Large intestine (tissue), 3 donors: ENCODE results near the gene SNAI3. TPM values are rescaled to one million over a fixed set of nuclear protein-coding genes. Genes with fewer than 3 reads are reported as not detected.
"Not testable (repeated sequence)": the region's sequence is repeated elsewhere in the genome, so short reads cannot be mapped to it uniquely, and the experiment has no call there.

Source experiments
- DNase-seq, 2 donors: peaks; one replicate each; pipeline versions ENCODE4 v3.0.0 to v3.0.0-alpha.2; 2013
- H3K27ac ChIP-seq: one replicate; pipeline ENCODE4 v1.5.1; 2013; ENCODE audit warnings: low read length
- H3K27me3 ChIP-seq: 2 replicates; pipeline ENCODE4 v1.6.1; 2013; ENCODE audit warnings: low read length; ENCODE audit not compliant: control insufficient read depth, insufficient read depth
- H3K36me3 ChIP-seq: 2 replicates; pipeline ENCODE4 v1.6.1; 2013; ENCODE audit warnings: low read length; ENCODE audit not compliant: control insufficient read depth, insufficient read depth
- H3K4me1 ChIP-seq: one replicate; pipeline ENCODE4 v1.6.1; 2013; ENCODE audit warnings: low read length; ENCODE audit not compliant: control insufficient read depth, insufficient read depth
- H3K4me3 ChIP-seq: one replicate; pipeline ENCODE4 v1.5.1; 2013; ENCODE audit warnings: low read length
- H3K9me3 ChIP-seq: one replicate; pipeline ENCODE4 v1.6.1; 2013; ENCODE audit warnings: mild to moderate bottlenecking, low read depth, low read length, moderate library complexity; ENCODE audit not compliant: control insufficient read depth
- WGBS: methylation state at CpG from one replicate; pipeline ENCODE4 v1.1.5; 2013; ENCODE audit warnings: low lambda C conversion rate; ENCODE audit not compliant: insufficient coverage; 5-methylcytosine and 5-hydroxymethylcytosine counted together
- polyA plus RNA-seq: library from polyadenylated mRNA; unstranded; fragments of 120-200 nt; gene quantifications from one replicate; pipeline ENCODE4 v1.2.1, GENCODE V29; 2013

Gene SNAI3
- polyA plus RNA-seq, 1 donor, result 1.1 TPM

DNA sequence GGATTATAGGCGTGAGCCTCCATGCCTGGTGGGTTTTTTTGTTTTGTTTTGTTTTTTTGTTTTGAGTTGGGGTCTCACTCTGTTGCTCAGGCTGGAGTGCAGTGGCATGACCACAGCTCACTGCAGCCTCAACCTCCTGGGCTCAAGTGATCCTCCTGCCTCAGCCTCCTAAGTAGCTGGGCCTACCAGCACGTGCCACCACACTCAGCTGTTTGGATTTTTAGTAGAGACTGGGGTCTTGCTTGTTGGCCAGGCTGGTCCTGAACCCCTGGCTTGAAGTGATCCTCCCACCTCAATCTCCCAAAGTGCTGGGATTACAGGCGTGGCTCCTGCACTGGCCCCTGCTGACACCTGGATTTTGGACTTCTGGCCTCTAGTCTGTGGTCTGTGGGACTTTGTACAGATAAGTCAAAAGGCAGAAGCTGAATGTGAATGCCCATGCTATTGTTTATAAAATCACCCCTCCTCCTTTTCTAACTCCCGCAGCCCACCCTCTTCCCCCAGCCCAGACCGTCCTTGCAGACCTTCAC, 5.7 kb downstream of the SNAI3 start:
- DNase-seq, result no peak
- WGBS, result no CpG with 5 or more reads among the region's 5 CpGs
- Histone ChIP-seq H3K27me3 (peaks cover 51% of the 10 kb centered on the region), H3K4me1 (peaks cover 2% of the 10 kb centered on the region), H3K27ac (no peak overlapping the region), H3K4me3 (no peak overlapping the region), H3K36me3 (no peaks in the 10 kb centered on the region), H3K9me3 (no peaks in the 10 kb centered on the region)

DNA sequence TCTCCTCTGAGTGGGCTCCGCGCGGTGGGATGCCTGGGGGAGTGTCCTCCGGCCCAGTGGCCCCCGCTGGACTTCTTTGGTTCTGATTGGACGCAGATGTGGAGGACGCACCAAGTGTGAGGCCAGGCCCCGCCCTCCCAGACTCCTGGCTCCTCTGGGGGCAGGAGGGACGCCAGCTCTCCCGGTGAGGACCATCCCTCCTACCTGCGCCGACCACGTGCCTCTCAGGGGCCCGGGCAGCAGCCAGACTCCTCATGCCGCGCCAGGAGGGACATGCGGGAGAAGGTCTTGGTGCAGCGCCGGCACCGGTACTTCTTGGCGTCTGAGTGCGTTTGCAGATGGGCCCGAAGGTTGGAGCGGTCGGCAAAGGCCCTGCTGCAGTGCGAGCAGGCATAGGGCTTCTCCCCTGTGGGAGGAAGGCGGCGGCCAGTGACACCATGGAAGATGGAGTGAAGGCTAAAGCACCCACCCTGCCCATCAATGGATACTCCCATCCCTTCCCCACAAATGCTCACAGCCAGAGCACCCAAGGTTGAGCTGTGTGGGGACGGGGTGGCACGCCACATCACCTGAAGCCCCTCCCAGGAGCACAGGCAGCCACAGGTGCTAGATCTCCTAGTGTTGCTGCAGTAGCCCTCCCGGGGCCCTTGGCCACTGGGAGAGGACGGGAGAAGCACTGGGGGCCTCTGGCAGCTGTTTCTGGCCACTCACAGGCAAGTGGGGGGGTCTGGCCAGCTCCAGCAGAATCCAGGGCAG, 7.9 kb downstream of the SNAI3 start:
- Histone ChIP-seq H3K36me3 (no peaks in the 10 kb centered on the region), H3K4me3 (no peak overlapping the region), H3K9me3 (no peaks in the 10 kb centered on the region), H3K4me1 (no peaks in the 10 kb centered on the region), H3K27ac (no peak overlapping the region), H3K27me3 (peaks cover 29% of the 10 kb centered on the region)
- DNase-seq, result no peak
- WGBS, result no CpG with 5 or more reads among the region's 32 CpGs

DNA sequence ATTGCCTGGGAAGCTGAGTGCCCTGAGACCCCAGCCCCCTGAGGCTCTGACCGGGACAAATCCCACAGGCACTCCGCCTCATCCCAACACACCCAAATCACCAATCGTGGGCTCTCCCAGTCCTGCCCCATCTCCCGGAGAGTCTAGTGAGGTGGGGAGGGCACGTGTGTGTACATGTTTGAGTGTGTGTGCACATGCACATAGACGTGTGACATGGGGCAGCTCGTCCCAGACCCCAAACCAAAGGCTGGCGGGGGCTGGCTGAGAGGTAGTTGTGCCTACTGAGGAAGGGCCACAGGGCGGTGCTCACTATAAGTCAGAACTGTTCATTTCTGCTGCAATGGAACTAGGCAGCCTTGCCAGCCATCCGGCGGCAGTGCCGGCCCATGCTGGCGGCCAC, 8.6 kb downstream of the SNAI3 start:
- no peaks in the 10 kb centered on the region for H3K4me1 ChIP-seq
- H3K27ac ChIP-seq, result no peak overlapping the region
- no peaks in the 10 kb centered on the region for H3K9me3 ChIP-seq
- no peaks in the 10 kb centered on the region for H3K36me3 ChIP-seq
- no peak for DNase-seq
- H3K4me3 ChIP-seq, result no peak overlapping the region
- peaks cover 29% of the 10 kb centered on the region for H3K27me3 ChIP-seq
- WGBS, result no CpG with 5 or more reads among the region's 13 CpGs

DNA sequence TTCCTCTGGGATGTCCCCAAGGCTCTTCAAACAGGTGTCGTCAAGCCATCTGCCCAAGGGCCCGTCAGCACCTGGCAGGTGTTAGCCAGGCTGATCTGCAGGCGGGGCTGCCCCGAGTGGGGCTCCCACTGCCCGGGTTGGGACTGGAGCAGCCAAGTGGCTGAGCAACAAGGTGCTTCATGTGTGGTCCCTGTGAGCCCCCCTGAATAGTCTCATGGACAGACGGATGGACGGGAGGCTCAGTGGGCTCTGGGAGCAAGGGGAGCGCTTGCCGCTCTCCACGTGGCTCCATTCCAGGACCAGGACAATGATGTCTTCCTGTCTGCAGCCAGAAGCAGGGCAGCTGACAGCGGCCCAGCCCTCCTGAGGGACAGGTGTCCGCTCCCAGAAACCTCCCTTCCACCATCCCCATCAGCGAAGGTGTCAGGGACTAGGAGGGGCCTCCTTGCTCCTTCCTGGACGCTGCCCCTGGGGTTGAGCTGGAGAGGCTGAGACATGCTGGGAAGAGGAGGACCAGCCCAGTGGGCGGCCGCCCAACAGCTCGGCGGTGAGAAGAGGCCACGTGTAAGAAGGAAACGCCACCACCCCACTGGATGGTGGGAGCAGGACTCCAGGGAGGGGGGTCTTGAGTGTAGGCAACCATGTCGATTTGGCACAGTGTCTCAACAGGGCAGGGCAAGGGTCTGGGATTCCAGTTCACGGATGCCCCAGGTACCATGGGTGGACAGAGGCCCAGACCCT, 9.6 kb downstream of the SNAI3 start:
- H3K9me3 ChIP-seq, result no peaks in the 10 kb centered on the region
- no peak overlapping the region for H3K27ac ChIP-seq
- H3K27me3 ChIP-seq, result peaks cover 23% of the 10 kb centered on the region
- H3K4me1 ChIP-seq, result no peaks in the 10 kb centered on the region
- WGBS, result no CpG with 5 or more reads among the region's 22 CpGs
- H3K4me3 ChIP-seq, result no peak overlapping the region
- DNase-seq, result no peak
- no peaks in the 10 kb centered on the region for H3K36me3 ChIP-seq

DNA sequence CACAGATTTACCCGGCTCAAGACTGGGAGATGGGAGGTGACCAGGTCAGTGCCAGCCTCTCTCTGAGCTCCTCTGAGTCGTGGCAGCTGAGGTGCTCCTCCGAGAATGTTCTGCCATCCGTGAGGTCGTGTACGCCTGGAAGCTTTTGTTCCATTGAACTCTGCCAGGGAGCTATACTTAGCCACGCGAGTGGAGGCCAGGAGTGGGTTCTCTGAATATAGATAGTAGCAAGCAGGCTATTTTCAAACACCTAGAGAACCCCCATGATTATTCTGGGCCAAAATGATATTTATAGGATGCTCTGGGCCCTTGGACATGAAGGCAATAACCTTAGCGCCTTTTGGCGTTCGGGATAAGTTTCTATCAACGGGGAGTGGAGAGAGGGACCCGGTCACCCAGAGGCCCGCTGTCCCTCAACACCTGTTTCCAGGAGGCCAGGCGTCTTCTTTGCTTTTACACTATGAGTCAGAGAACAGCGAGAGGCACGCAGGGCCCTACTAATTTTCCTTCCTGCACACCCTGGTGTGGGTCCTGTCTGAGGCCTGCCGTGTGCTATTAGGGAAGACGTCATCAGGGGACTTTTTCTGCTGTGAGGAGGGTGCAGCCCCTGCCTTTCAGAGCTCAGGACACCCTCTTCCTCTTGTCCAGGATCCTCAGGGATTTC, 12.5 kb downstream of the SNAI3 start:
- H3K27me3 ChIP-seq, result peaks cover 13% of the 10 kb centered on the region
- no peaks in the 10 kb centered on the region for H3K9me3 ChIP-seq
- DNase-seq, result no peak
- H3K36me3 ChIP-seq, result no peaks in the 10 kb centered on the region
- no CpG with 5 or more reads among the region's 19 CpGs for WGBS
- no peaks in the 10 kb centered on the region for H3K4me1 ChIP-seq
- H3K27ac ChIP-seq, result no peak overlapping the region
- H3K4me3 ChIP-seq, result no peak overlapping the region

DNA sequence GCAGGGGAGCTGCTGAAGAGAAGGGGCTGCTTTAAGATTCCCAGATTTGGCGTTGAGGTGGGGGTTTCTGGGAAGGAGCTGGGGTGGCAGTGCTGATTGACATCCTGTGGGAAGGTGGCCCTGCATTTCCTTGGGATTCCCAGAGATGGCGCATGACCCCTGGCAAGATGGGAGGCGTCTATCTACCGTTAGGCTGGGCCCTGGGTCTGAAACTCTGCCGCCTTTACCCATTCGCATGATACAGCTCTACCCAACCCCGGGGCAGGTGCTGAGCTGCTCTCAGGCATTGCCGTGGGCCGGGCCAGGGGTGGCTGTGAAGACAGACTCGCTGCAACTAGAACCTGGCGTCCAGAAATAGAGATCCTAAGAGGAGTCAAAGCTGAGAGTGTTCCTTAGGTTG, 13.5 kb downstream of the SNAI3 start:
- Histone ChIP-seq H3K27ac (no peak overlapping the region), H3K36me3 (no peaks in the 10 kb centered on the region), H3K4me3 (no peak overlapping the region), H3K4me1 (no peaks in the 10 kb centered on the region), H3K9me3 (no peaks in the 10 kb centered on the region), H3K27me3 (peaks cover 2% of the 10 kb centered on the region)
- WGBS, result no CpG with 5 or more reads among the region's 11 CpGs
- DNase-seq, result no peak

DNA sequence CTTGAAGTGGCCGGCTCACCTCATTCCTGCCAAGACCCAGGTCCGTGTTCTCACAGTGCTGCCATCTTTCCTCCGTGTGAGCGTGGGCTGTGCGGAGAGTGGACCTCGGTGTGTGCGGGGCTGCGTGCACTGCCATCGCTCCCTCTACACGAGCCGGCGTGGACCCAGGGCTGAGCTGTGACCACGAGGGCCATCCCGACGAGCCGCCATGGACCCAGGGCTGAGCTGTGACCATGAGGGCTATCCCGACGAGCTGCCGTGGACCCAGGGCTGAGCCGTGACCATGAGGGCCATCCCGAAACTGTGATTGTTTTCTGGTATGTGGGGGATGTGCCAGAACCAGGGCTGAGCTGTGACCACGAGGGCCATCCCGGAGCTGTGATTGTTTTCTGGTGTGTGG, 14.5 kb downstream of the SNAI3 start:
- DNase-seq, result no peak
- Histone ChIP-seq H3K9me3 (no peaks in the 10 kb centered on the region), H3K27me3 (no peaks in the 10 kb centered on the region), H3K27ac (no peak overlapping the region), H3K4me1 (no peaks in the 10 kb centered on the region), H3K4me3 (no peak overlapping the region), H3K36me3 (no peaks in the 10 kb centered on the region)
- WGBS, result no CpG with 5 or more reads among the region's 23 CpGs

DNA sequence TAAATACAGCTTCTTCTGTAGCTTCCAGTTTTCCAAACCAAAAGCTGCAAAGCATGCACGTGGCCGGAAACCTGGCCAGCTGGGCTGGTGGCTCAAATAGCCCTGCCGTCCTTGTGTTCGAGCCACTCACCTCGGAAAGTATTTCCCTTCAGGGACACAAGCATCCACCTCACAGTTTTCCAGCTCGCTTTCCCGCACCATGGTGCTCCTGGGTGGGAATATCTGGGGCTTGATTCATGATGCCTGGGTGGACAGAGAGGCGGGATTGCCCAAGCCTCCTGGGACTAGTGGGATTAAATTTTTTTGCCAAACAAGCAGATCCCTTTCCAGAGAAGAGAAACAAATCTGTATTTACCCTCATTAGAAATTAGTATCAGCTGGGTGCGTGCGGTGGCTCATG, 16.3 kb downstream of the SNAI3 start:
- no CpG with 5 or more reads among the region's 10 CpGs for WGBS

DNA sequence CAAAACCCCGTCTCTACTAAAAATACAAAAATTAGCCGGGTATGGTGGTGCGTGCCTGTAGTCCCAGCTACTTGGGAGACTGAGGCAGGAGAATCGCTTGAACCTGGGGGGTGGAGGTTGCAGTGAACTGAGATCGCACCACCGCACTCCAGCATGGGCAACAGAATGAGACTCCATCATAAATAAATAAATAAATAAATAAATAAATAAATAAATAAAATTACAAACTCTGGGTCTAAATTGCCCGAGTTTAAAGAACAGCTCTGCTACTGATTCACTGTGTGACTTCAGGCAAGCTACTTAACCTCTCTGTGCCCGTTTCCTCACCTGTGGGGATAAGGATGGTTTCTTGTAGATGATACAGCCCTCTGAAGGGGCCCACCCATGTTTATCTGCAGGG, 16.8 kb downstream of the SNAI3 start:
- not testable (repeated sequence) for H3K9me3 ChIP-seq, H3K4me1 ChIP-seq, DNase-seq, H3K27ac ChIP-seq, H3K36me3 ChIP-seq, H3K27me3 ChIP-seq, H3K4me3 ChIP-seq
- no CpG with 5 or more reads among the region's 8 CpGs for WGBS

More for the DNA sequence above, 16.3 kb downstream of the SNAI3 start:
- no peaks in the 10 kb centered on the region for H3K27me3 ChIP-seq
- no peak overlapping the region for H3K4me3 ChIP-seq
- H3K4me1 ChIP-seq, result no peaks in the 10 kb centered on the region
- no peak for DNase-seq
- no peak overlapping the region for H3K27ac ChIP-seq
- H3K9me3 ChIP-seq, result no peaks in the 10 kb centered on the region
- H3K36me3 ChIP-seq, result no peaks in the 10 kb centered on the region

DNA sequence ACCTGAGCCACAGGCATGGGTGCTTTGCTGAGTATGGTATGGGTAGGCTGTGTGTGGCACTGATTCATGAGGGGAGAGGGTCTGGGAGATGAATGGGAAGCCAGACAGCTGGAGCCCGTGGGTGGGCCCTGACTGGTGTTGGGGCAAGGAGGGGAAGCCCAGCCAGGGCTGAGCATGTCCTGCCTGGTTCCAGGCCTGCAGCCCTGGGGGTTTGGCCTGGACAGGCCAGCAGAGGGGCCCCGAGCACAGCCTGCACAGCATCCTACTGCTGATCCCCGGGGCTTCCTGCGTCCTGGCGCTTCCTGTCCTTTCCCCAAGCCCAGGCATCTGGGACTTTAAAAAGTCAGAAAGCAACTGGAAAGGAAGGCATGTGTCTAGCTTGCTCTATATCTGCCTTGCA, 18.8 kb downstream of the SNAI3 start:
- no CpG with 5 or more reads among the region's 5 CpGs for WGBS
- Histone ChIP-seq H3K27me3 (no peaks in the 10 kb centered on the region), H3K4me1 (peaks cover 3% of the 10 kb centered on the region), H3K36me3 (no peaks in the 10 kb centered on the region), H3K27ac (no peak overlapping the region), H3K4me3 (no peak overlapping the region), H3K9me3 (no peaks in the 10 kb centered on the region)
- no peak for DNase-seq
